ENCODE measurements around the gene SLC5A10. TPM values are rescaled to one million over a fixed set of nuclear protein-coding genes. Genes with fewer than 3 reads are reported as not detected.

Gene SLC5A10
- polyA plus RNA-seq, 1 donor from 2014 or later, result not detected

GRCh38 chr17:18988546-18989173 lies 36.7 kb downstream of the SLC5A10 start:
- H3K27me3 ChIP-seq (ENCODE audit: insufficient read depth, low read depth, low read length), result no peaks in the 10 kb centered on the region
- no peaks in the 10 kb centered on the region for H4K20me1 ChIP-seq (ENCODE audit: insufficient read depth)
- no peaks in the 10 kb centered on the region for H3K79me2 ChIP-seq (replicated peaks; ENCODE audit: insufficient read depth, low read length)
- no peaks in the 10 kb centered on the region for H3K36me3 ChIP-seq (ENCODE audit: insufficient read depth, low read length)
- no peaks in the 10 kb centered on the region for H3K9me2 ChIP-seq (ENCODE audit: insufficient read depth, low read length)
- H3K27ac ChIP-seq (ENCODE audit: low read length), result no peak overlapping the region
- TF ChIP-seq, protein P1, sequence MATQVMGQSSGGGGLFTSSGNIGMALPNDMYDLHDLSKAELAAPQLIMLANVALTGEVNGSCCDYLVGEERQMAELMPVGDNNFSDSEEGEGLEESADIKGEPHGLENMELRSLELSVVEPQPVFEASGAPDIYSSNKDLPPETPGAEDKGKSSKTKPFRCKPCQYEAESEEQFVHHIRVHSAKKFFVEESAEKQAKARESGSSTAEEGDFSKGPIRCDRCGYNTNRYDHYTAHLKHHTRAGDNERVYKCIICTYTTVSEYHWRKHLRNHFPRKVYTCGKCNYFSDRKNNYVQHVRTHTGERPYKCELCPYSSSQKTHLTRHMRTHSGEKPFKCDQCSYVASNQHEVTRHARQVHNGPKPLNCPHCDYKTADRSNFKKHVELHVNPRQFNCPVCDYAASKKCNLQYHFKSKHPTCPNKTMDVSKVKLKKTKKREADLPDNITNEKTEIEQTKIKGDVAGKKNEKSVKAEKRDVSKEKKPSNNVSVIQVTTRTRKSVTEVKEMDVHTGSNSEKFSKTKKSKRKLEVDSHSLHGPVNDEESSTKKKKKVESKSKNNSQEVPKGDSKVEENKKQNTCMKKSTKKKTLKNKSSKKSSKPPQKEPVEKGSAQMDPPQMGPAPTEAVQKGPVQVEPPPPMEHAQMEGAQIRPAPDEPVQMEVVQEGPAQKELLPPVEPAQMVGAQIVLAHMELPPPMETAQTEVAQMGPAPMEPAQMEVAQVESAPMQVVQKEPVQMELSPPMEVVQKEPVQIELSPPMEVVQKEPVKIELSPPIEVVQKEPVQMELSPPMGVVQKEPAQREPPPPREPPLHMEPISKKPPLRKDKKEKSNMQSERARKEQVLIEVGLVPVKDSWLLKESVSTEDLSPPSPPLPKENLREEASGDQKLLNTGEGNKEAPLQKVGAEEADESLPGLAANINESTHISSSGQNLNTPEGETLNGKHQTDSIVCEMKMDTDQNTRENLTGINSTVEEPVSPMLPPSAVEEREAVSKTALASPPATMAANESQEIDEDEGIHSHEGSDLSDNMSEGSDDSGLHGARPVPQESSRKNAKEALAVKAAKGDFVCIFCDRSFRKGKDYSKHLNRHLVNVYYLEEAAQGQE (IDR thresholded peaks at IDR 0.05; ENCODE audit: borderline replicate concordance), result no peak
- TF ChIP-seq POLR2AphosphoS5 (IDR thresholded peaks at IDR 0.05), result no peak
- no peak for TF ChIP-seq MXI1 (conservative IDR thresholded peaks at IDR 0.05; ENCODE audit: poor library complexity, severe bottlenecking)
- H3K9me3 ChIP-seq (ENCODE audit: low read length), result no peaks in the 10 kb centered on the region
- H3K9ac ChIP-seq (ENCODE audit: low read length), result no peak overlapping the region
- no peak overlapping the region for H3K4me3 ChIP-seq (ENCODE audit: low read length)
- H3K4me2 ChIP-seq (ENCODE audit: low read length), result no peak overlapping the region
- no peaks in the 10 kb centered on the region for H3F3A ChIP-seq (ENCODE audit: insufficient read depth, low read length, poor library complexity, severe bottlenecking)
- H2AFZ ChIP-seq (ENCODE audit: low read depth, low read length), result no peak overlapping the region

DNA sequence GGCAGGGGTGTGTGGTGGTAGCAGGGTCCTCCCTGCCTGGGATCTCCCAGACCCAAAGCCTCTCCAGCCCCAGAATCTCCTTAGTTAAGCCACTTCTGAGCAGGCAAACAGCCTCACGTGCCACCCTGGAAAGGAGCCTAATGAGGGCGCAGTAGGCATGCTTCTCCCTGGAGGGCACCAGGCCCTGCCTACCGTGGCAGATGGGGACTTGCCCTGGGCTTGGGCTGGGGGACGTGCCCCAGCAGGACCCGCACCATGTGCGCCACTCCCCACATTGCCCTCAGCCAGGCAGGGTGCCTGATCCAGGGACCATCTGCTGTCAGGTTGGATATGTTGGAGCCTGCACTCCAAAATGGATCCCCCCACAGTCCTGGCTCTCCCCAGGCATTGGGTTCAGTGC lies 38.4 kb downstream of the SLC5A10 start:
- H3K9me2 ChIP-seq (ENCODE audit: insufficient read depth, low read length), result no peaks in the 10 kb centered on the region
- H3K4me3 ChIP-seq (ENCODE audit: low read length), result no peak overlapping the region
- no peaks in the 10 kb centered on the region for H3K9me3 ChIP-seq (ENCODE audit: low read length)
- H3K36me3 ChIP-seq (ENCODE audit: insufficient read depth, low read length), result no peaks in the 10 kb centered on the region
- no peaks in the 10 kb centered on the region for H3K27me3 ChIP-seq (ENCODE audit: insufficient read depth, low read depth, low read length)
- no peak overlapping the region for H2AFZ ChIP-seq (ENCODE audit: low read depth, low read length)
- H3K27ac ChIP-seq (ENCODE audit: low read length), result no peak overlapping the region
- H3F3A ChIP-seq (ENCODE audit: insufficient read depth, low read length, poor library complexity, severe bottlenecking), result no peaks in the 10 kb centered on the region
- no peaks in the 10 kb centered on the region for H3K79me2 ChIP-seq (replicated peaks; ENCODE audit: insufficient read depth, low read length)
- no peak overlapping the region for H3K4me2 ChIP-seq (ENCODE audit: low read length)
- H4K20me1 ChIP-seq (ENCODE audit: insufficient read depth), result no peaks in the 10 kb centered on the region
- H3K9ac ChIP-seq (ENCODE audit: low read length), result no peak overlapping the region
- TF ChIP-seq CTCF (IDR thresholded peaks at IDR 0.05; ENCODE audit: poor library complexity, severe bottlenecking), result no peak
- TF ChIP-seq, protein P1 (IDR thresholded peaks at IDR 0.05; ENCODE audit: borderline replicate concordance), result no peak
- TF ChIP-seq MXI1 (conservative IDR thresholded peaks at IDR 0.05; ENCODE audit: poor library complexity, severe bottlenecking), result no peak
- no peak for TF ChIP-seq SMC3 (conservative IDR thresholded peaks at IDR 0.05; ENCODE audit: poor library complexity)
- TF ChIP-seq EZH2 (IDR thresholded peaks at IDR 0.05; ENCODE audit: borderline replicate concordance, insufficient read depth, low read length, poor library complexity, severe bottlenecking), result no peak
- no peak for TF ChIP-seq RAD21 (conservative IDR thresholded peaks at IDR 0.05)
- no peak for TF ChIP-seq TAF1 (IDR thresholded peaks at IDR 0.05; ENCODE audit: low read depth)

Measured in neural cell (in vitro differentiated cells).